ENCODE data around the gene NEBL.

Gene NEBL

GRCh38 chr10:20898866-20899535 lies 1.9 kb upstream of the NEBL start:
- DNase-seq = no peak

- no peak for DNase-seq
These were observed 3.8 kb downstream of the NEBL start for GRCh38 chr10:20893297-20893696.

GRCh38 chr10:20892796-20893195 lies 4.3 kb downstream of the NEBL start:
- no peak for DNase-seq

DNA sequence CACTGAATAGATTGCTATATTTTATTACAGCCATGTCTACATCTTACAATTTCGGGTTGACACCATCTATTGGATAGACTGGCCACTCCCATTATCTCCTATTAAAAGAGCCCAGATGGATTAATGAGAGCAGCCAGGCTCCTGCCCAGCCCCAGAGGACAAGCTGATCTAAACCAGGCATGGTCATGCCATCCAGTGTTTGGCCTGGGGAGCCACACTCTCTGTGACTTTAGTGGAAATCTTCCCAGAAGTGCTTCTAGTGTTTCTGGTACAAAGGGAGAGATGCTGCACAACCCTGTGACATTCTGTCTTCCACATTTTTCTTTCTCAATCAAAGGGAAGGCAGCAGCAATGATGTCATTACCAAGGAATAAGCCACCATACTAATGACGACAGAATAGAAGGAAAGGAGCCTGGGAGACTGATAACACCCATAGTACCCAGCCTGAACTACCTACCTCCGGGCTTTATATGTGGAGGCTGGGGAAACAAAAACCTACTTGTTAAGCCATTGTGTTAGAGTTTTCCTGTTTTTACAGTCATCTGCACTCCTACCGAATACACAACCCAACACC lies 5.0 kb downstream of the NEBL start:
- no peak for DNase-seq

- no peak for DNase-seq
These were observed 5.8 kb downstream of the NEBL start for GRCh38 chr10:20891338-20891714.

- DNase-seq = no peak
These were observed 6.4 kb downstream of the NEBL start for GRCh38 chr10:20890491-20891337.

- no peak for DNase-seq
These were observed 7.1 kb downstream of the NEBL start for GRCh38 chr10:20890009-20890408.

GRCh38 chr10:20888620-20889330 lies 8.3 kb downstream of the NEBL start:
- no peak for DNase-seq

DNA sequence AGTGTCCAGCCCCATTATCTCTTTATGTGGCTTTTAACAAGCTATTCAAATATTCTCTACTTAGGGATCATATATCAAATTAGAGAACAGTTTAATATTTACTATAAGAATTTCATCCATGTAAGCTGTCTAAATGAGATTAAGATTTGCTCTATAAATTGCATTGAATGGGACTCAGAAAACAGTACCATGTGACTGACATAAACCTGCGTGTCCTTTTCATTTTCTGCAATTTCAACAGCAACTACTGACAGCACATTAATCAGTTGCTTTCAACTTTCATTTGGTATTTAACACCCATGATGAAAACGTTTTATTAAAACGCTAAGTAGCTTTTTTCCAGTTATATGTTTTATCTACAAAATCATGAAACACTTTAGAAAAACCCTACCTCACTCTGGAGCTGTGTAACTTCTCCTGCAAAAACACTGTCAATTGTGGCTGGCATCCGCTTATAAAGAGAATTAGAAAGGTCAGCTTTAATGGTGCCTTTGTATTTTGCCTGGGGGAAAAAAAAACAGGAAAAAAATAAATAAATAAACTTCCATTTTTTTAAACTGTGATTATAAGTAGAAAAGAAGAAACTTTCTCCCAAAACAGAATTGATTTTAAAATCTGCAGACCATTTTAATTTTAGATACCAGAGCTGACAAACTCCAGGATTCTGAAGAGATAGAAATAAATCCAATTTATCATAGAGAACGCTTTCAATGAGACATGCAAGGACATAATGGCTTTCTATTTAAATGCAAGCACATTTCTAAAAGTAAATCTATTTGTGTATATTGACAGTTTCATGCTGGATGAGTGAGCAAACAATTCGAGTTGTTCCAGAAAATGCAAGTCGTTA lies 9.2 kb downstream of the NEBL start:
- no peak for DNase-seq

DNA sequence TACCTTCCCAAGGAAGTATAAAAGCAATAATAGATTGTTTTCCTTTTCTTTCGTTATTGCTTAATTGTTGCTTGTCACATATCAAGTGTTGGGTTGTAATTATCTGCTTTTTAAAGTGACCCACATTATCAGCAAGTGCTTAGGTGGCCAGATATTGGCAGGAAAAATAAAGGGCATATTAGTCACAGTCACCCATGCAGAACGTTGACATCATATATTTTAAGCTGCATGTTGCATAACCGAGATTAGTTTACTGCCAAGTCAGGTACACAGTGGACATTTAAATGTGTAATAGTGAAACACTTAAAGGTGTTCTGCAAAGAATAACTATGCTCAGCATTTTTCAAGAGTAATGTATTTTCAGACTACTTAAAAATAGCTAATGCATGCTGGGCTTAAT lies 11.4 kb downstream of the NEBL start:
- no peak for DNase-seq

GRCh38 chr10:20883552-20883951 lies 13.6 kb downstream of the NEBL start:
- no peak for DNase-seq

DNA sequence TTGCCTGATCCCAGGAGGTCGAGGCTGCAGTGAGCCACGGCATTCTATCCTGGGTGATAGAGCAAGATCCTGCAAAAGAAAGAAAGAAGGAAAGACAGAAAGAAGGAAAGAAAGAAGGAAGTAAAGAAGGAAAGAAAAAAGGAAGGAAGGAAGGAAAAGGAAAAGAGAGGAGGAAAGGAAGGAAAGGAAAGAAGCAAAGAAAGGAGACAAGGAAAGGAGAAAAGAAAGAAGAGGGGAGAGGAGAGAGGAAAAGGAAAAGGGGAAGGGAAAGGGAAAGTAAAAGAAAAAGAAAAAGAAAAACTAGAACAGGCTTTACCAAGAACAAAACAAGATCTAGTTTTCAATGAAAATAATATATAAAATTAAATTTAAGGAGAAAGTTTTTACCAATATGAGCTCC lies 15.0 kb downstream of the NEBL start:
- no peak for DNase-seq

DNA sequence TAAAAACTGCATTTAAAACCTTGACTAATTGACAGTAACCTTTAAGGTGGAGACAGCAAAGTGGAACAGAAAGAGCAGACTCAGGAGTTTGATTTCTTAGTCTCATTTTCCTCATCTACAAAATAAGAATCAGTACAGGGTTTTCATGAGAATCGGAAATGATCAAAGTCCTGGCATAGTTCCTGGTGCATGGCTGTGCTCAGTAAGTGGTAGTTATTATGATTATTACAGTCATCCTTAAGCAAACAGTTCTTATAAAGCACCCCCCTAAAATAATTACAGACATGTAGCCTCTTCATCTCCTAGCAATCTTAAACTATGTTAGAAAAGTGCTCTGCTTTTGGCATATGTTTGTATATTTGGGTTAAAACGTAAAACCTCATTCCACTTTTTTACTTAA lies 18.0 kb downstream of the NEBL start:
- DNase-seq = no peak

DNA sequence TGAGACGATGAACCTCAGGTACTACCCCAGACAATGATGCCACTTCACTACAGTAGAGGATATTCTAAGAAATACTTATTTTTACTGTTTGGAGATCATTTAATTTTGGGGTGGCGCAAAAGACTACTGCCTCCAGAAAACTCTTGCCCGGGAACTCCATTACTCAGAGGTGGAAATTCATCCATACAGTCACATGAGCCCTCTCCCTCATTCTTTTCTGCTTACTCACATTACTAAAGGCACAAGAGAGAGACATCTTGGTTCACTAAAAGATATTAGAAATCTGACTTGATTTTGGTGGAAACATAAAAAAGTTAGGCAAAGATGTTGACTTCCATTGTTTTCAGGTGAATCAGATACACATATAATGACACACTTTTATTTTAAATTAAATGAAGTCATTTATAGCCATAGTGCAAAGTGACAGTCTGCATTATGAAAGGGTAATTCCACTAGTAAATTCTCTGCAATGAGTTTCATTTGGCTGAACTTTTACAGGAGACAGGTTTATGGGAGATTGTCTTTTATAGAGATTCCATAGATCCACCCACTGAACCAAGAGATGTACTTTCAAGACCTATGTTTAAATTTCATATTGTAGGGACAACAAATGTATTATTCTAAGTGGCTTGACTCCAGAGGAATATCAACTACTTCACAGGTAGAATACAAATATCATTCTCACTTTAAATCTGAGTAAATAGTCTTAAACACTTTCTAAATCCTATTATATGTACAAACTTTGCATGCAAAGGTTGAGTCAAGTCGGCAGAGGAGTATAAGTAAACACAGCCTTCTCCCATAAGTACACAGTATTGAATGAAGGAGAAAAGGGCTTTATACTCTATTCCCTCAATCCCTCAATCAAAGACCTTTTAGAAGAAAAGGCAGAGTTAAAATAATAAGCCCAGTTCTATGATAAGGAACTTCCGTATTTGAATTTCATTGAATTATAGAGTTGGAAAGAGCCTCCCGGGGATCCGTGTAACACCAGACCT lies 18.8 kb downstream of the NEBL start:
- DNase-seq = no peak

GRCh38 chr10:20877554-20877953 lies 19.6 kb downstream of the NEBL start:
- no peak for DNase-seq

- DNase-seq = no peak
These were observed 22.9 kb downstream of the NEBL start for GRCh38 chr10:20874261-20874660.

GRCh38 chr10:20871970-20872369 lies 25.1 kb downstream of the NEBL start:
- DNase-seq = no peak

DNA sequence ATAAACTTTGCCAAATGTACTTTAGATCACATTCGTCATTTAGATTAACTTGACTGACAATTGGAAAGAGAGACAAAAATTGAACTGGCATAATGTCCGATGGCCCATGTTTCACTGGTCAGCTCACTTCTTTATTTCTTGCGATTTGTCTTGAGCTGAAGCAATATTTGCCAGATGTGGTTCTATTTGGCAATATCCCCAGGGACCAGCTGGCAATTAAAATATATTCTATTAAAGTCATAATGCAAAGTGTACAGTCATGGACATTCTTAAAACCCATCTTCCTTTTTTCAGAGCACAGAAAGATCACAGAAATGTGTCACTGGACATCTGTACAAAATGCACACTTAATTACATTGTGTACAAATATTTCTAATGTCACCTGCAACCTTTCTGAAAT lies 26.3 kb downstream of the NEBL start:
- no peak for DNase-seq

DNA sequence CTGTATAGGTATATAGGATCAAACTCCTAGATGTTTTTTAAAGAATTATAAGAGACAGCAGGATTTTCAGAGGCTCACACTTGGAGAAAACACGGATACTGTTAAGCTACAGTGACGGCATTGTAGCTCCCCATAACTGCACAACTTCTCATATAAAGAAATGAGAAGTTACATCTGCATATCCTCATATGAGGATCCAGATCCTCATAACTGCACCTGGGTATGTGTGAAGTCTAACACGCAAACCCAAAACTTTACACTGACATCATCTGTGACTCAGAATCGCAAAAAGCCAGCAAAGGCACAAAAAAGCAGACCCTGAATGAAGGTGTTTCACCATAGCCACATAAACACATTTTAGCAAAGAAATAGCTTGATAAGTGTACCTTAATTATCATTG lies 34.1 kb downstream of the NEBL start:
- no peak for DNase-seq

- DNase-seq = no peak
These were observed 38.6 kb downstream of the NEBL start for GRCh38 chr10:20858292-20859124.
